Superior temporal gyrus (tissue), 1 donor: ENCODE measurements around the gene RASGEF1C.

ENCODE experiments used
- DNase-seq: peaks from one replicate; pipeline ENCODE4 v3.0.0-alpha.2; 2016; ENCODE audit errors: extremely low spot score

RASGEF1C gene

DNA sequence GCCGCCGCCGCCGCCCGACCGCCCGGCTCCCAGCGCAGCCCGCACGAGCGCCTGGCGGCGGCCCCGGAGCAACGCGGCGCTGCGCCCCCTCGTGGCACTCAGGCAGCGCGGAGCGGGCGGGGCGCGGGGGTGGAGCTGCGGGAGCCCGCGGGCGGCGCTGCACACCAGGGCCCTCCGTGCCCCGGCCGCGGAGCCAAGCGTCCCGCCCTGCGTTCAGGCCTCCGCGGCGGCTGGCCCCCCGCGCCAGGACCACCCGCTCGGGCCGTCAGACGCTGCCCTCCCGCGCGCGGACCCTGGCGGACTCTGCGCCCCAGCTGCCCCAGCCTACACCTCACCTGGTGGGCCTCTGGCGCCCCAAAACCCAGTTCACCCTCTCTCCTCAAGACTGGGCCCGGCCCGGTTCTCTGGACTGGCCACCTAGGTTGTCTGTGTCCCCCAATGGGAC, at the start of gene RASGEF1C:
Gene RASGEF1C (minus strand): TSS at position 75 of the 445 bp plus-strand sequence. CDS start 71,159 bp downstream, outside the sequence.
- DNase-seq, result peak; percentile 75

DNA sequence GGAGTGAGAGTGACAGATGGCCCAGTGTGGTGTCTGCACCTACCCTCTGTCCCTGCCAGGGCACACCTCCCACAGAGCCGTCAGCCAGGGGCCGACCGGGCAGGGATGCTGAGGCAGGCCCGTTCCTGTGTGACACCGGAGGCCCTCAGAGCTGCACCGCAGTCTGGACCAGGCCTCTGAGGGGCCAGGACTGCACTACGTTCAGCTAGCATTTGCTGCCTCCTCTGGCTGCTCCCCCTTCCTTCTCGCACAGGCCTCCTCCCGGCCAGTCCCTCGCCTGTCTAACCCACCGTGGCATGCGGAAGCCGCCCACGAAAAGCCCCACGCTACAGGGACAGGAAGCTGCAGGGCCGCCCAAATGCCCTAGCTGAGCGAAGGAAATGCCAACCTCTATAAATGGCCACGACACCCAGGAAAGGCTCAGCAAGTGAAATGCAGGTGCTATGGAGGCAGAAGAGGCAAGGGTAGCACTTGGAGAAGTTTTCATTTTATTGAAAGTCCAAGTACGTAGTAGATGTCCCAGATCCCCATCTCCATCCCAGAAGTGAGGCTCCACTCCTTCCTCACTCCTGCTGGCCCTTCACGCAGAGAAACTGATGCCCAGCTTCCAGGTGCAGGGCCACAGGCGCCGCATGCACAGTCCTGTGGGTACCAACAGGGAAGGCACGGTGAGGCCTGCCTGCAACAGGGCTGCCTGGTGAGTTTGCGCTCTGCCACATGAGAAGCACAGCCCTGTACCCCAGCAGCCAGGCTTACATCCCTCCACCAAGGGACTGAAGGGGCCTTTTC, 44.2 kb upstream of the RASGEF1C start:
- no peak for DNase-seq

DNA sequence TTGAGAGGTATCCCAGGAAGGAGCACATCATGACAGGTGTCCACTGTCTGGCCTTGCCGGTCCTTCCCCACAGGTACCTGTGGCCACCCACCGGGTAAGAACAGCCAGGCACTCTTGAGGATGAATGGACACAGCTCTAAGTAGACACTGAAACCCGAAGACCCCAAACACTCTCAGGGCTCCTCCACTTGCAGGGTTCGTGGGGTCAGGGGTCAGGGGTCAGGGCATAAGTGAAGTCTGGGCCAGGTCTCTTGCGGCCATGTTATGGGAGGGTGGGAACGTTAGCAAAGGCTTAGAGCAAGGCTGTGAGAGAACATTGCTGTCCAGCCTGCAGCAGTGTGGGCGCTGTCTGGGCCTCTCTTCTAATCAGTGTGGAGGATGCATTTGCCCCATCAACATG, 42.9 kb upstream of the RASGEF1C start:
- no peak for DNase-seq

DNA sequence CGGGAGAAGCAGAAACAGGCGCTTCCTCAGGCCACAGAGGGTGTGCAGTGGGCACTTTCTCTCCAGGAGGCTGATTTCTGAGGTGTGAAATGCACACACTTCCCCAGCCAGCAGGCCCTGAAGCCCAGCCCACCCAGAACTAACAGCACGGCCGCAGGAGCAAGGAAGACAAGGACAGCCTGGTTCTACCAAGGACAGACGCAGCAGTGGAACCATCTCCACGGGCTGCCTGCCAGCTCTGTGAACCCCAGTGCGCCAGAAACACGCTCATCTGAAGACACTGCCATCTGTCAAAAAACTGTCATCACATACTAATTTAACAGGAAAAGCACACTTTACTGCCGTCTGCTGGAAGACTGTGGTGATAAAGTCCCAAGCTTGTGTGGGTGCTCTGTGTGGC, 42.1 kb upstream of the RASGEF1C start:
- no peak for DNase-seq

DNA sequence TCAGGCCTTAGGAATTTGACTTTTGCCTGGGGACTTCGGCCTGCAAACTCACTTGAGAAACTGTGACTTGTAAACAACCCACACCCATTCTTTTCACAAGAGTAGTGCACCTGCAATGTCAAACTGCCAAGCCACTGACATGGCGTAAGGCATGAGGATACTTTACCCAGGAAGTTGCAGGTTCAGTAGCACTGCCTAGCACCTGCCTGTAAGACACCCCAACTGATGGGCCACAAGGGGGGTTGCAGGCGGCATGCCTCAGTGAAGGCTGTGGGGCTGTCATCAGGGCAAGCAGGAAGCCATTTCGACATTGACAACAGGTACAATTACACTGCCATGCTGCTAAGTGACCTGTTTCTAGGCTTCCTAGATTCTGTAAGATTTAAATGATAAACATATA, 41.3 kb upstream of the RASGEF1C start:
- DNase-seq, result no peak

DNA sequence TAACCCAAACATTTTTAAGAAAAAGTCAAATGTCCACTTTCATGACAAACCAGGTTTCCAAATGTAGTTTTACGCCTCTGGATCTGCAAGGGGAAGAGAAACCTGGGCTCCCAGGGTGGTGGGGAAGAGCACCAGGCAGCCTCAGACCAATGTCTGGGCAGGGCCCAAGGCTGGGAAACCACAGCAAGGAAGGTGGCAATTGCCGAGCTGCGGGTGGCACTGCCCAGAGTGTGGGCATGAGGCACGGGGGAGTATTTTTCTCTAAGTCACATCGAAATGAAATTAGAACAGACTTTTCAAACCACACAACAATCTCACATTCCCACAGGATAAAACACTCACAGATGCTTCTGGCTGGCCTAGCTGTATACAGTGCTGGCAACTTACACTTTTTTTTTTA, 32.6 kb upstream of the RASGEF1C start:
- no peak for DNase-seq

DNA sequence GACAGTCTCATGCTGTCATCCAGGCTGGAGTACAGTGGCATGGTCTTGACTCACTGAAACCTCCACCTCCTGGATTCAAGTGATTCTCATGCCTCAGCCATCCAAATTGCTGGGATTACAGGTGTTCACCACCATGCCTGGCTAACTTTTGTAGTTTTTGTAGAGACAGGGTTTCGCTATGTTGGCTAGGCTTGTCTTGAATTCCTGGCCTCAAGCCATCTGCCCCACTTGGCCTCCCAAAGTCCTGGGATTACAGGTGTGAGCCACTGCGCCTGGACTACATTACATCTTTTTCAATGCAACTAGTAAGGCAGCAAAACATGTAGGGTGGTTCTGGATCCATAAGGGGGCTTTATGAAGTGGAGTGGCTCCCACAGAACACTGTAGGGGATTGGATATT, 29.6 kb upstream of the RASGEF1C start:
- DNase-seq, result no peak

DNA sequence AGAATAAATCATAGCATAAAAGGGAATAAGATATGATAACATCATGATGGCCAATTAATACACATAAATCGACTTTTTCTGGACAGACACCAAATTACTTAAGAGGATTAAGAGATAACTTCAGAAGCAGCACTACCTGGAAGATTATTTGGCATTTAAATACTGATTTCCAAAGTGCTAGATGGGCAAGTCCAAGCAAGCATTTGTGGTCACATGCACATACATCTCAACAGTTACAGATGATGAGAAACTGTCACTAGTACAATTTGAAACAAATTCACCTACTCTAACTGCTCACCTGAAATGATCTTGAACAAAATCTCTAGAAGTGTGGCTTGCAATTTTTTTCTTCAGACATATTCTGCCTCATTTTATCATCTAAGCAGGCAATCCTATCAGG, 26.8 kb upstream of the RASGEF1C start:
- no peak for DNase-seq

DNA sequence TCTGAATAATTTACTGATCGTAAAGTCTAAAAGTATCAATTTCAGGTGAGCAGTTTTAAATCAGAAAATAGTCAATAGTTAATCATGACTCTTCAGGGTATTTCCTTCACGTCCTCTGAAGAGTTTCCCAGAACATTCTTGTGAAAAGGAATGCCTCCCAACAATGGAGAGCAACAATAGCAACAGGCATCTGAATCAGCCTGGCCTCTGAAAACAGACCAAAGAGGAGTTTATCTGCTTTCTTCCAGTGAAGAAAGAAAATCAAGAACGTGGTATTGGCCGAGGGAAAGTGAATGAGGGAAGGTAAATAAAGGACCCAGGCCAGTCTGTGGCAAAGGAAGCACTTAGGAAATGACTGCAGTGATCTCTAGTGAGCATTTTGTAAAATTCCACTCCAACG, 26.1 kb upstream of the RASGEF1C start:
- no peak for DNase-seq

DNA sequence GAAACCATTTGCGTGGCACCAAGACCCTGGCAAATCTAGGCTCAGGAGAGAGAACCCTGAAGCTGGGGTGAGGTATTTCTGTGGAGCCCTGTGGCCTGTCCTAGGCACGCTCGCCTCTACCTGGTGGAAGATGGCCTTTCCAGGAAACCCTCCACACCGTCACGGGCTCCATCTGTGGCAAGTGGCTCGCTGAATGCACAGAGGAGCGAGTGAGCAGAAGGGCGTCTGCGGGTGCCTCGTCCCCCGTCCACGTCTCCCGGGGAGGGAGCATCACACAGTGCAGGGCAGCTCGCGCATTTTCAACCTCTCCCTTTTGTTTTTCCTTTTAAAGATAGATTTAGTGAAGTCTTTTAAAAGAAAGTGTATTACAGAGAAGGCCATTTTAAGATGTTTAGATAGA, 25.3 kb upstream of the RASGEF1C start:
- no peak for DNase-seq

DNA sequence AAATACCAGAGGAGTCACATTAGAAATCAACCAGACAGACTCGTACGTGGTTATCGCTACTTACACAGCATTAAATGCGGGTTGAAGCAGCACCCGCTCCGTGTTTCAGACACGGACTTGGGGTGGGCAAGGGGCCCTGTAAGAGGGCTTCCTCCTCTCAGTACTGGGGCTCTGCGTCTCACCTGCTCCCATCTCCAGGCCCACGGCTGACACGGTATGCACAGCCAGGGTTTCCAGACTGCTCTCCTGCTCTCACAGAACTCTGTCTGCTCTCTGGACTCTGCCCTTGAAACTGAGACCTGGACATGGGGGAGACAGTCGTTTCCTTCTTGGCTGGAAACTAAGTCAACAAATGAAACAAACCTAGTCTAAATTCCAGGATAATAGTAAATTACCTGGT, 24.7 kb upstream of the RASGEF1C start:
- DNase-seq, result no peak

DNA sequence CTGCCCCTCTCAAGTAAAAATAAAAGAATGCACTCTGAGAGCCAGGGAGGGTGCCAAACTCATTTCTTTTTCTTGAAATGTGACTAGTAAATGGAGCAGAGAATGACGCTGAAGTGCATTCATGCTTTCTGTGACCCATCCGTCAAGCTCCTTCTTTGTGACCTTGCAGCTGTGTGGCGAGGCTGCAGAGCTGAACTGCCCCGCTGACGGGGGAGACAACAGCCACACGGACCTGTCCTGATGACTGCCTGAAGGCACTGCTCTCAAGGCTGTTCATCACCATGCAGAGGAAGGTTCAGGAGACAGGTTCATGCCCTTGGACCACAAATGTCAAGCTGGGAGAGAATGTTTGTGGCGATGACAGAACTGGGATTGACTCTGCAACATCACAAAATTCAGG, 21.0 kb upstream of the RASGEF1C start:
- DNase-seq, result no peak

DNA sequence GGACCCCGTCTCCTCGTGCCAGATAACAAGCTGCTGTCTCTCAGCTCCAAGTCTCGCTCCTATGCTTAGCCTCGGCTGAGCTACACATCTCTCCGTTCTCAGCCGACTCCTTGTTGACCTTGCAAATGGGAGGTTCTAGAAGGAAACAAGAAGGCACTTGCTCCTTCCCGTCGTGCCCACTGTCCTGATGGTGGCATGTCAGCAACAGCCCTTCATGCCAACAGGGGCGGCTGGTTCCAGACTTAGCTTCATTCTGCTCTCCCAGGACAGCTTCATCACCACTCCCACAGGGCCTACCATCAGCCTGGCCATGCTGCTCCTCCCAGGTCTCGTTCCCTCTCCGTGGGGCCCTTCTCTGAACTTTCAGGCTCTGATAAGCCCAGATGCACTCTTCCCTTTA, 13.0 kb upstream of the RASGEF1C start:
- no peak for DNase-seq

DNA sequence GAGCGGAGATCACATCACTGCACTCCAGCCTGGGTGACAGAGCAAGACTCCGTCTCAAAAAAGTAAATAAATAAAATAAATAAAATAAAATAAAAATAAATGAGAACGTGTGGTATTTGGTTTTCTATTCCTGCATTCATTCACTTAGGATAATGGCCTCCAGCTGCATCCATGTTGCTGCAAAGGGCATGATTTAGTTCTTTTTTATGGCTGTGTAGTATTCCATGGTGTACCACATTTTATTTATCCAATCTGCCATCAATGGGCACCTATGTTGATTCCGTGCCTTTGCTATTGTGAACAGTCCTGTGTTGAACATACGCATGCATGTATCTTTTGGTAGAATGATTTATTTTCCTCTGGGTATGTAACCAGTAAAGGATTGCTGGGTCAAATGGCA, 8.8 kb upstream of the RASGEF1C start:
- DNase-seq, result no peak

DNA sequence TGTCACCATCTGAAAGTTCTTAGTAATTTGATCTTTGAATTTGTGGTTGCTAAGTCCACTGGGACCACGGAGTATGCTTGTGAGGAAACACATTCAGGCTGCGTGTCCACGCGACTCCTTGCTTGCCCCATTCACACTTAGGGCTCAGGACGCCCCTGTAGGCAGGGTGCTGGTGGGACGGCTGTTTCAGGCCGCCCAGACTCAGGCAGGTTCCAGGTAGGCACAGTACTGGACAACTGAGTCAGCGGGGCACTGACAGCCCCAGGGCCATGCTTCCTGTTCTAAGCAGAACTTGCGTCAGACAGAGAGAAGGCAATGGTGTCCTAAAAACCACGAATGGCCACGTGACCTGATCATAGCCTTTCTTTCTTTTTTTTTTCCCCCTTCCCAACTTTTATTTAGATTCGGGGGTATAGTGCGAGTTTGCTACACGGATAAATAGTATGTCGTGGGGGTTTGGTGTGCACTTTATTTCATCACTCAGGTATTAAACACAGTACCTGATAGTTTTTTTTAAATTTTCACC, 7.7 kb upstream of the RASGEF1C start:
- no peak for DNase-seq

DNA sequence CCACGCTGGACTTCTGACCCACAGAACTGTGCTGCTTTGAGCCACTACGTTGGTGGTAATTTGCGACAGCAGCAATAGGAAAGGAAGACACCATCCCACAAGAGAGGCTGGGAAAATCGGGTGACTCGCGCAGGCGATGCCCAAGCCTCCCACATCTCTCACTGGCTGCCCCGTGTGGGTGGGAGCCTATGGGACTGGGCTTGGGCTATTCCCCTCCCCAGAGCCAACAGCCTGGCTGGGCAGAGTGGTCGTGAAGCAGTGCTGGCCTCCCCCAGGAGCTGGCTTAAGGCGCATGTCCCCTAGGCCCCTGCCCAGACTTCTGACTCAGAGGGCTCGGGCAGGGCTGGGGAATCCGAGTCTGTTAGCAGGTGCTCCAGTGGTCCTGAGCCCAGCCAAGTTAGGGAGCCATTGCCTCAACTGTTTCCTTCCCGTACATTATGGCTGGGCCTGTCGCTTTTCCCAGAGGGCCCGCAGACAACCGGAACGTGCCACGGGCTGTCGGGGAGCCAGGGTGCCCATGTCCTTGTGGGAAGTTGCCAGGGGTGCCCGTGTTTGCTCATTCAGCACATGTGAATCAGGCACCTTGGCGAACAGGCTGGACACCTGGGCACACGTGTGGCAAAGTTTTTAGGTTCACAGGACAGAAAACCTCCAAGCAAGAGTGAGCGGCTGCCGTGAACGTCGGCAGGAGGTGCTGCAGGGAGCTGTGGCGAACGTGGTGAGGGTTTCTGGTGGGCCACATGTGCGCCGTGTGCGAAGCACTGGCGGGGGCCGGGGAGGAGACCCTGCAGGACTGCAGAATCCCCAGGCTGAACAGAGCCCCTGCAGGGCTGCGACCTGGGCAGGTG, 7.0 kb upstream of the RASGEF1C start:
- DNase-seq, result no peak

DNA sequence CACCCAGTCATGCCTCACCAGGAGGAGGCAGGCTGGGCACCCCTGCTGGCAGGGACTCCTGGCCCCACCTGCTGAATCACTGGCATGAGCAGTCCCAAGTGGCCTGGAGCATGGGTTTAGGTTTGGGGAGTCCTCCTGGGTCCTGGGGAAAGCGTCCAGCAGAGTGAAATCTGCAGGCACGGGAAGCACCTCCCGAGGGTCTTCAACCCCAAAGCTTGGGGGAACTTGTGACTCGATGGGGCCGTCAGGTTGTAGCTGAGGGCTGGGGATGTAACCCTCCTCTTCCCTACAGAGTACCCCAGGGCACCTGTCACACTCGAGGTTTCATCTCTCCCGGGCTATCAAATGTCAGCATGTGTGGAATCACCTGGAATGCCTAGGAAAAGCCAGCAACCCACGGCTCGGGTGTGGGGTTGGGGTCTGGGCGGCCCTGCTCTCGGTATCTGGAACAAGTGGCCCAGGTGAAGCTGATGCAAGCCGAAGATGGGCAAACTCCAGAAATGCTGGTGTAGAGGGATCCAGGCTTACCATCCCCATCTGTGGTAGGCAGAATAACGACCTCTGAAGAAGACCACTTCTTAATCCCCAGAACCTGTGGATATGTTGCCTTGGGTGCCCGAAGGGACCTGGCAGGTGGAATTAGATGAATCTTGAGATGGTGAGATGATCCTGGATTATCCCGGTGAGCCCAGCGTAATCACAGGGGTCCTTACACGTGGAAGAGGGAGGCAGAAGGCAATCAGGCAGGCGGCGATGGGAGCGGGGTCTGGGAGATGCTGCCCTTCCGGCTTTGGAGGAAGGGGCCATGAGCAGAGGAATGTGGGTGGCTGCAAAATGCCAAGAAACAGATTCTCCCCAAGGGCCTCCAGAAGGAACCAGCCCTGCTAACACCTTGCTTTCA, 6.1 kb upstream of the RASGEF1C start:
- no peak for DNase-seq

DNA sequence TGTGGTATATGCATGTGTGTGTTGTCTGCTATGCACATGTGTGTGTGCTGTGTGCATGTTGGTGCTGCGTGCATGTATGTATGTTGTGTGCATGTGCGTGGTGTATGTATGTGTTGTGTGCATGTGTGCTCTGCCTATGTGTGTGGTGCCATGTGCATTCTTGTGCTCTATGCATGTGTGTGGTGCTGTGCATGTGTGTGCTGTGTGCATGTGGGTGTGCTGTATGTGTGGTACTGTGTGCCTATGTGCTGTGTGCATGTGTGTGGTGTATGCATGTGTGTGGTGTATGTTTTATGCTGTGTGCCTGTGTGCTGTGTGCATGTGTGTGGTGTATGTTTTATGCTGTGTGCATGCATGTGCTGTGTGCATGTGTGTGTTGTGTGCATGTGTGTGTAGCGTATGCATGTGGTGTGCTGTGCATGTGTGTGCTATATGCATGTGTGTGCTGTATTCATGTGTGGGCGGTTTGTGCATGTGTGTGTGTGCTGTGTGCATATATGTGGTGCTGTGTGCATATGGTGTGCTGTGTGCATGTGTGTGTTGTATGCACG, 4.7 kb upstream of the RASGEF1C start:
- DNase-seq, result no peak

DNA sequence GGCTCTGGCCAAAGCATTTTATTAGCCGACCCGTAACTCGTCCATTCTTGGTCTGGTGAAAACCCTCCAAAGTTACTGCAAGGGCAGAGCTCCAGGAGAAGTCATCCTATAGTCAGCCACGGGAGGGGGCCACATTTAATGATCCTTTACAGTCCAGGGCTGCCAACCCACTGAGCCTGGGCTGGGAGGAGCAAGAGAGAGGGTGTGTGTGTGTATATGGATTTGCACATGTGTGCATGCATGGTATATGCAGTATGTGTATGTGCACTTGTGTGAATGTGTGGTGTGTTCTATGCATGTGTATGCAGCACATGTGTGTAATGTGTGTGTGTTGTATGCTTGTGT, 4.2 kb upstream of the RASGEF1C start:
- no peak for DNase-seq

DNA sequence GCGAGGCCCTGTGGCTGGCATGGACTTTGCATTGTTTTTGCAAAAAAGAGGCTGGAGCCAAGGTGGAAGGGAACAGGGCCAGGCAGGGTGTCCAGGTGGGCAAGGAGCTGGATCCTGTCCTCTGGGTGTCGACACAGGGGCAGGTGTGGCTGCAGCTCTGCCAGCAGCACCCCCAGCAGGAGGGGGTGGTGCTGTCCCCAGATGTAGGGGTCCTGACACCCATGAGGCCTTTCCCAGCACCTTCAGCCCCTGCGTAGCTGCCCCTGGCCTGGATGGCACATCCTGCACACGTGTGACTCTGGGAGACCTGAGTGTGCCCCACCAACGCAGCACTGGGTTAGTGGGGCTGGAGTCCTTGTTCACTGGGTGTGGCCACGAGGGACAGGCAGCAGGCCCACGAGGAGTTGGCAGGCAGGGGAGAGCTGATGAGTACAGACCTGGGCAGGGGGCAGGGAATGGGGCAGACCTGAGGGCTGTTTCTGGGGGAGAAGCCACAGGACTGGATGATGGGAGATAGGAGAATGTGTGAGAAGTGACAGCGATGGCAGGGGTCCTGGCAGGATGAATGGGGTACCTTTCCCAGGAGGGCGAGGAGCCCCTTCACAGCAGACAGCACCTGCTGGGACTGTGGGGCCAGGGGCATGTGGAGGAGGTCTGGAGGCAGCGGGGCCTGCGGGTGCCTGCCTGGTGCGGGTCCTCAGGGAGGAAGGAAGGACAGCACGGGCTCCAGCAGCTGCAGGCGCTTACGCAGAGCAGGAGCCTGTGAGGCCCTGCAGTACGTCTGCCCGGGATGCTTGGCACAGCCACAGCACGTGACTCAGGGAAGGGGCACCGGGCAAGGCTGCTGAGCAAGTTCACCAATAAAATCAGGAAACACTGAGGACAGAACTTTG, 3.6 kb upstream of the RASGEF1C start:
- no peak for DNase-seq

DNA sequence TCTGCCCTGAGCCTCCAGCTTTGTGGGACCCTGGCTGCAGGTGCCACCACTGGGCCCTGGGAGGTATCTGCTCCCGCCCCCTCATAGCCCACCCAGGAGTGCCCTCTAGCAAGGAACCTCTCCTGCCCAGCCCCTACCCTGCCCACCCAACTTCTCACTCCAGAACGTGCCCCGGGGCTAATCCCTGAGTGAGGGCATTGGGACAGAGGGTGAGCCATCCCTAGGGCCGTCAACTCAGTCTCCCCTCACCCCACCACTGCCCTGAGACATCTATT, 2.7 kb upstream of the RASGEF1C start:
- DNase-seq, result no peak
